Measurements from ENCODE around the gene SH2D6.
"Not testable (repeated sequence)": the region's sequence is repeated elsewhere in the genome, so short reads cannot be mapped to it uniquely, and the experiment has no call there.

The SH2D6 gene

GRCh38 chr2:85397925-85398331, 20.6 kb upstream of the SH2D6 start:
- no peak for DNase-seq (ENCODE audit: insufficient read length, low spot score)
- FAIRE-seq, result no peak

GRCh38 chr2:85398426-85399182, 19.9 kb upstream of the SH2D6 start:
- FAIRE-seq (no peak), DNase-seq (ENCODE audit: insufficient read length, low spot score) (no peak)

- no peak for DNase-seq (ENCODE audit: insufficient read length, low spot score)
- no peak for FAIRE-seq
These were observed 19.4 kb upstream of the SH2D6 start for GRCh38 chr2:85399183-85399455.

DNA sequence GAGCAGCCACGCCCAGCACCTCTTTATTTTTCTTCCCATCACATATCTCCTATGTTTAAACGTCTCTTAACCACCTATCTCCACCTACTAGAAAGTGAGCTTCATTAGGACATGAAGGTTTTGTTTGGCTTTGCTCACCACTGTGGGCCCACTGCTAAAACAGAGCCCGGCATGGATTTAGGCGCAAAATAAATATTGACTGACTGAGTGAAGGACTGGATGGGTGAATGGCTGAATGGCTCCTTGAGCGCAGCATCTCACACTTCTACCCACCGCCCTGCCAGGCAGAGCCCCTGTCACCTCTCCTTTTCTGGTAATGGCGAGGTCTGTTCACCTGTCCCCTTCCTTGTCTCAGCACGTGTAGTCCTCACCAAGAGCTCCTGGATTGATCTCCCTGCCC, 18.5 kb upstream of the SH2D6 start:
- no peak for DNase-seq (ENCODE audit: insufficient read length, low spot score)
- FAIRE-seq, result no peak

DNA sequence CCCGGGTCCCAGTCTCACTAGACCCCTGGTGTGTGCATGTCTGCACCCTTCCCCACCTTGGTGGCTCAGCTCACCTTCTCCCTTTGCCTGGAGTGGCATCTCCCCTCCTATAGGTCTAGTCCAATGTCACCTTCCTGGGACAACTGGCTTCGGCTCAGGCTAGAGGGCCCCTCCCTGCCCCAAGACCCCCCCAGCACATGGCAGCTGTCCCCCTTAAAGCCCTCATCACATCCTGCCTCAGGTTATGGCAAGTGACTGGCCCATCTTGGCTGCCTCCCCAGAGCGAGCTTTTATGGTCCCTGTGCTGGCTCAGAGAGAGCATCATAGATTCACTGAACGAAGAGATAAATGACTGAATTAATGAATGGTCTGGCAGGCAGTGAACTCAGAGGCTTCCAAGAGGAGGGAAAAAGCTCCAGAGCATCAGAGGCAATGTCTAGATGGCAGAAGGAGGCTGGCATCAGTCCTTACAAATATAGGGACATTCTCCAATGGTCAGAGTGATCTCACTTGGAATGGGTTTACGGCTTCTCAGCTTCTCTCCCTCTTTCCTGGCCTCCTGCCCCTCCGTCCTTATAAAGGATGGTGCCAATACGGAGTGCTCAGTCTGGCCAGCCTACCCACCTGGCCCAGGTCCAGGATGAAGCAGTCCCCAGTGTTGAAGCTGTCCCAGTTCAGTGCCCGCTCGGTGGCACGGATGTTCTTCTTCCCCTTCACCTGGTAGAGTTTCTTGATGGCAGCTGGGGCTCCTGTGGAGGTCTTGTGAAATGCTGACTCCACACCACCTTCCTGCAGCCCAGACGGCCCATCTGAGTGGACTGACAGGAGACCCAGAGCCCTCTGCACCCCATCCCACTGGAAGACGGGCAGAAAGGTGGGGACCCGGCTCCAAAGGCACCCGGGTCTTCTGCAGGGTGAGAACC, 17.7 kb upstream of the SH2D6 start:
- no peak for FAIRE-seq
- DNase-seq (ENCODE audit: insufficient read length, low spot score), result no peak

DNA sequence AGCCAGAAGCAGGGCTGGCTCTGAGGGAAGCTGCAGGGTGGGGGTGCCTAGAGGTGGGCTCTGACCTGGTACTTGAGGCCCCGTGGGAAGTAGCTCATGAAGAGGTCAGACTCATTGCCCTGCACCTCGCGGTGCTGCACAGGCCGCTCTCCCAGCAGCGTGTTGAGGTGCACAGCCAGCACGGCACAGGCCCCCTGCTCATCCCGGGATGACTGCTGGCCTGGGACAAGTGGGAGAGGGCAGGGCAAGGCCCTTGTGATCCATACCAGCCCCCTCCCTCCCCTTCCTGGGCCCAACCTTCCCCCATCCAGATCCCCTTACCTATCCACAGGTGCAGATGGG, 17.1 kb upstream of the SH2D6 start:
- no peak for FAIRE-seq
- no peak for DNase-seq (ENCODE audit: insufficient read length, low spot score)

- DNase-seq (ENCODE audit: insufficient read length, low spot score), result no peak
- no peak for FAIRE-seq
These were observed 16.7 kb upstream of the SH2D6 start for GRCh38 chr2:85401844-85402243.

GRCh38 chr2:85405201-85406059, 13.1 kb upstream of the SH2D6 start:
- DNase-seq (ENCODE audit: insufficient read length, low spot score) (peak; percentile 68), FAIRE-seq (peak; percentile 91)

- no peak for DNase-seq (ENCODE audit: insufficient read length, low spot score)
These were observed 8.5 kb upstream of the SH2D6 start, which contains the start of gene CAPG for GRCh38 chr2:85409845-85410583. Gene CAPG, minus strand, starts transcription at chr2:85410366. Its CDS starts 8,221 bp downstream, at chr2:85402145.

GRCh38 chr2:85410584-85411404, 7.7 kb upstream of the SH2D6 start:
- FAIRE-seq, result no peak
- no peak for DNase-seq (ENCODE audit: insufficient read length, low spot score)

More at GRCh38 chr2:85409845-85410583, 8.5 kb upstream of the SH2D6 start, which contains the start of gene CAPG:
- FAIRE-seq, result peak; percentile 13

DNA sequence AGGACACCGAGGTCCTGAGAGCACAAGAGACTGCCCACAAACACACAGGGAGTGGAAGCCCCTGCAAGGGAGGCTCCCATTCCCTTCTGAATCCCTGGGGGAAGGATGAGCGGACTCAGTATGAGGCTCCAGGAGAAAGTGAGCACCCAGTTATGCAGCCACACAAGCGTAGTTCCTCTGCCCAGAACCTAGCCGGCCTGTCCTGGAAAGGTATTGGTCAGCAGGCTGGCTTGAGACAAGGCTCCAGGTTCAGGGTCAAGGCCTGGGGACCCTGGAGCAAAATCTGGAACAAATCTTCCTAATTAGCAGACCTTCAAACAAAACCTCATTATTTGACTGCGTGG, 7.1 kb upstream of the SH2D6 start:
- FAIRE-seq (no peak), DNase-seq (ENCODE audit: insufficient read length, low spot score) (no peak)

- no peak for FAIRE-seq
- peak; percentile 80 for DNase-seq (ENCODE audit: insufficient read length, low spot score)
These were observed 4.7 kb upstream of the SH2D6 start for GRCh38 chr2:85413592-85414420.

GRCh38 chr2:85414421-85414759, 4.1 kb upstream of the SH2D6 start:
- not testable (repeated sequence) for DNase-seq (ENCODE audit: insufficient read length, low spot score); FAIRE-seq

GRCh38 chr2:85414761-85415553, 3.6 kb upstream of the SH2D6 start:
- no peak for DNase-seq (ENCODE audit: insufficient read length, low spot score)

DNA sequence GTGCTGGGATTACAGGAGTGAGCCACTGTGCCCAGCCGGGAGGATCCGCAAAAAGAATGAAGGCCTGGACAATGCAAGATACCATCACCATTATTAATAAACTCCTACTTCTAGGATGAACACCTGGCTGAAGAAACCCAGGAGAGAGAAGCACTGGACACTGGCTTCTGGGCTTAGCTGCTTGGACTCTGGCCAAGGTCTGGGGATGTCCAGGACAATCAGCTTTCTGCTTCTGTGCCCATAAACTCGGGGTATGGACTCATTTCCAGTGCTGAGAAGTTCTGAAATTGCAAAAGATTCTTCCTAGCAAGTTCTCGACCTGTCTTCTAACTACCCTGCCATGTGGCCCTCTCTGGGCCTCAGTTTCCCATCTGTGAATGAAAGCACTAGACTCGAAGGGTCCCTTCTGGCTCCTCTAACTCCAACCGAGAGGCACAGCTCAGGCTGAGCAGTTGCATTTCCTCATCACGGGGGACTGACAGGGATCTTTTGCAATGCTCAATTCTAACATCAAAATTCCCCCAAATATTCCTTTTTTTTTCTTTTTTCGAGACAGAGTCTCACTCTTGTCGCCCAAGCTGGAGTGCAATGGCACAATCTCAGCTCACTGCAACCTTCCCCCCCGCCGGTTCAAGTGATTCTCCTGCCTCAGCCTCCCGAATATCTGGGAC, 2.4 kb upstream of the SH2D6 start:
- FAIRE-seq (no peak), DNase-seq (ENCODE audit: insufficient read length, low spot score) (no peak)

More at GRCh38 chr2:85414761-85415553, 3.6 kb upstream of the SH2D6 start:
- no peak for FAIRE-seq

- DNase-seq (ENCODE audit: insufficient read length, low spot score) (no peak), FAIRE-seq (no peak)
These were observed 628 bp downstream of the SH2D6 start for GRCh38 chr2:85419009-85419675.
